GM12891 (cell line): ENCODE results near the gene MYLK3.

Experiments
- DNase-seq: peaks from one replicate; pipeline ENCODE4 v3.0.0; 2011; ENCODE audit warnings: low spot score; ENCODE audit not compliant: insufficient read length
- FAIRE-seq: peaks from 2 replicates; lab custom pipeline; 2011; peaks lifted over from hg19 to GRCh38; lab: Jason Lieb, UNC
- PAX5 ChIP-seq: IDR thresholded peaks from 2 replicates; pipeline ENCODE4 v1.6.1; 2011; ENCODE audit warnings: low read length, moderate library complexity, mild to moderate bottlenecking; ENCODE audit not compliant: insufficient read depth, severe bottlenecking
- POLR2A ChIP-seq: IDR thresholded peaks from 2 replicates; pipeline ENCODE4 v1.6.1; 2011; ENCODE audit warnings: low read depth, low read length, control low read depth
- POLR2AphosphoS5 ChIP-seq: IDR thresholded peaks from 2 replicates; pipeline ENCODE4 v1.6.1; 2011; ENCODE audit warnings: low read depth, low read length, control low read depth
- POU2F2 ChIP-seq: IDR thresholded peaks from 2 replicates; pipeline ENCODE4 v1.6.1; 2011; ENCODE audit warnings: low read depth, mild to moderate bottlenecking, control low read depth, low read length, moderate library complexity
- SPI1 ChIP-seq: IDR thresholded peaks from 2 replicates; pipeline ENCODE4 v1.6.1; 2011; ENCODE audit warnings: low read depth, low read length, control low read depth
- TAF1 ChIP-seq: IDR thresholded peaks from 2 replicates; pipeline ENCODE4 v1.6.1; 2011; ENCODE audit warnings: low read depth, low read length, control low read depth

The MYLK3 gene

DNA sequence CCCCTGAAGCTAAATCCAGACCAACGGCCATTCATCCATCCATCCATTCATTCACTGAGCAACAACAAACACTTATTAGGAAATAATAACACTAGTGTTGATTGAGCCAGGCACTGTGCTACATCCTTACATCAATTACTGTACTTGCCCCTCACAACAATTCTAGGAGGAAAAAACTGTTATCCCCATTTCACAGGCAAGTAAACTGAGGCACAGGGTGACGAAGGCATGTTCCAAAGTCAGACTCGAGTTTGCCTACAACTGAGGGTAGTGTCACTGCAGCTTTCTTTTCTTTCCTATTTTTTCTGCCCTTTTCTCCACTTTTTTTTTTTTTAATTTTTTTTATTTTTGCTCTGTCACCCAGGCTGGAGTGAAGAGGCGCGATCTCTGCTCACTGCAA is 11.2 kb upstream of the MYLK3 start:
- TF ChIP-seq PAX5 (no peak), TAF1 (no peak), POLR2AphosphoS5 (no peak), SPI1 (no peak), POLR2A (no peak), POU2F2 (no peak)
- DNase-seq (no peak), FAIRE-seq (no peak)

- DNase-seq (no peak), FAIRE-seq (no peak)
- TF ChIP-seq SPI1 (no peak), POU2F2 (no peak), TAF1 (no peak), POLR2AphosphoS5 (no peak), POLR2A (no peak), PAX5 (no peak)
Observed at GRCh38 chr16:46757339-46758050, 9.4 kb upstream of the MYLK3 start.

DNA sequence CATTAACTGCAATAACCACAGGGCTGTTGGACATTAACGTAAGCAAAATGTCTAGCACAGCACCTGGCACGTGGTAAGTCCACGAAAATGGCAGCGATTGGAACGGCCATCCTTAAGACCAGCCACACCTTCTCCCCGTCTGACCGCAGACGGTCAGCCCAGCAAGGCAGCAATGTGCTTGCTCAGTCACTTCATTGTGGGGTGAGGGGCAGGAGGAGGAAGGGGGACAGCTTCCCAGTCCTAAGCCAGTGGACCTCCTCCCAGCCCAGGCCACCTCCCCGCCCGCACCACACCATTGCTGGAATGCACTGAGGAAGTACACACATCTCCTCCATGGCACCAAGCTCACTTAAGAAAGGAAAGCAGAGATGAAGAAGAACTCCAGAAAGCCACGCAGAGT is 8.6 kb upstream of the MYLK3 start:
- FAIRE-seq (no peak), DNase-seq (no peak)
- TF ChIP-seq POLR2A: no peak
- no peak for TF ChIP-seq SPI1
- TF ChIP-seq PAX5: no peak
- no peak for TF ChIP-seq TAF1
- no peak for TF ChIP-seq POU2F2
- no peak for TF ChIP-seq POLR2AphosphoS5

DNA sequence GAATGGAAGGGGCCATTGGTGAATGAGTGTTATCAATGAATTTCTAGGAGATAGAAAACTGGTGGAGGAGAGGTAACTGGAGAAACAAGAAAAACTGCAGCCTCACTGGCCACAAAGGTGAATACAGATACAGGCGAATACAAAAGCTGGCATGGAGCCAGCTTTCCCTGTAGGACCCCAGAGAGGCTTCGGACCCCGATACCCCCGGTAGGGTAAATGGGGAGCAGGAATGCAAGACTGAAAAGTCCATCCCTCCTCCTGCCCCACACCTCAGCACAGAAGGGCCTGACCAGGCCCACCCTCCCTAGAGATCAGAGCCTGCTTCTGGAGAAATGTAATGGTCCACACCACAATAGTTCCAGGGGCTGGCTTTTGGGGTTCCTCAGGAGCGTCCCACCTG is 4.9 kb upstream of the MYLK3 start:
- TF ChIP-seq TAF1 (no peak), POLR2AphosphoS5 (no peak), SPI1 (no peak), PAX5 (no peak), POLR2A (no peak), POU2F2 (no peak)
- no peak for FAIRE-seq
- no peak for DNase-seq

DNA sequence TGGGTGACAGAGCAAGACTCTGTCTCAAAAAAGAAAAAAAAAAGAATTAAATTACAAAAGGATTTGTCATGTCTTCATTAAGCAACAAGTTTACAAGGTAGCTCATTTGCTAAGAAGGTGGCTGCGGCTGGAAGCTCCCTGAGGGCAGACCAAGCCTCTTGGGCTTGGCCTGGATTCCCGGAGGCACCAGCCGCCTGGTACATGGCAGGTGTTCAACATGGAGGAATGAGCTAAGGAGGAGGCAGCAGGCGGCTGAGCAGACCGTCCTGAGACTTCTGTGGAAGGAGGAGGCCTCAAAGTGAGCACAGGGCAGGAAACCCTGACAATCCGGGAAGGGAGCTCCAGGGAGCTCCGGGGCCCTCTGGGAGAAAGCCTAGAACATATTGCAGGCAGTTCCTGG is 3.2 kb upstream of the MYLK3 start:
- DNase-seq (no peak), FAIRE-seq (no peak)
- no peak for TF ChIP-seq SPI1
- no peak for TF ChIP-seq POLR2A
- TF ChIP-seq POU2F2: no peak
- TF ChIP-seq TAF1: no peak
- no peak for TF ChIP-seq PAX5
- TF ChIP-seq POLR2AphosphoS5: no peak

- DNase-seq (no peak), FAIRE-seq (peak; percentile 73)
- no peak for TF ChIP-seq POLR2A
- no peak for TF ChIP-seq PAX5
- no peak for TF ChIP-seq TAF1
- no peak for TF ChIP-seq POU2F2
- TF ChIP-seq SPI1: no peak
- no peak for TF ChIP-seq POLR2AphosphoS5
Observed at GRCh38 chr16:46748775-46749705, 896 bp upstream of the MYLK3 start.

DNA sequence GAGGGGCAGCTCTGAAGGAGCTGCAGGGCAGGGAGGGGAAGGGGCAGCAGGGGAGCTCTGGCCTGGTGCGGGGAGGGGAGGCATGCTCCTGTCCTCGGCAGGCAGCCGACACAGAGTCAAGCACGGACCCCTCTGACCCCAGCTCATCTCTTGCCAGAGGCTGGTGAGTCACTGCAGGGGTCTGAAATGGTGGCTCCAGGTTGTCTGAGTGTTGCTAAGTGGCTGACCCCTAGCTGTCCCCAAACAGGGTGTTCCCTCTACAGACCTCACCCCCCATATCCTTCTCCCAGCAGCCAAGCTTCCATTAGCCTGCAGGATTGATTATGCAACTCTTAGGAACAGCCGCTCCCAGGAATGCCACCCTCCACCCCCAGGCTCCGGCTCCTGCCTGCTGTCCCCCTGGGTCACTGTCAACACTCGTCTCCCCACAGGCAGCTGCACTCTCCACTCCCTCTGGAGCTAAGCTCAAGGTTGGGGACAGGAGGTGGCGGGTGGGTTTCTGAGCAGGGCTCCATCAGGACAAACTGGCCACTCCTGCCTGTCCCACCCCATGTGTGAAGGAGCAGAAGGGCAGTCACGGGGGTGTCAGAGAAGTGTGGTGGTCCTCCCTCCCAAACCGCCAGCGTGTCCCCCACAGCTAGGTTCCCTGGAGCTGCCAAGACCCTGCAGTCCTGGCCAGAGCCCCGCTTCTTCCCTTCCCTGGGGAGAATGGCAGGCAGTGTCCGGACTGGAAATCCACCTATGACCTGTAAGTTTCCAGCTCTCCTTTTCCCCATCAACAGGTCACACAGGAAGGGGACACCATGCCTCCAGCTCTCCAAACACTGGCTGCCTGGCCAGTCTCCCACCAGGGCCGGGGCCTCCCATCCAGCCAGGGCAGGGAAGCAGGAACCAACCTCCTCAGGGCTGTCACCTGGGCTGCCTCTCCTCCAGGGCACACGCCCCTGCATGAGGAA is 1.0 kb downstream of the MYLK3 start:
- no peak for DNase-seq

GRCh38 chr16:46745617-46746016 is 2.5 kb downstream of the MYLK3 start:
- TF ChIP-seq PAX5 (no peak), POU2F2 (no peak), POLR2AphosphoS5 (no peak), POLR2A (no peak), TAF1 (no peak), SPI1 (no peak)
- no peak for FAIRE-seq
- no peak for DNase-seq

More for the DNA sequence above, 1.0 kb downstream of the MYLK3 start:
- no peak for TF ChIP-seq SPI1
- TF ChIP-seq TAF1: no peak
- TF ChIP-seq POU2F2: no peak
- no peak for TF ChIP-seq POLR2AphosphoS5
- TF ChIP-seq PAX5: no peak
- TF ChIP-seq POLR2A: no peak
- FAIRE-seq: no peak

DNA sequence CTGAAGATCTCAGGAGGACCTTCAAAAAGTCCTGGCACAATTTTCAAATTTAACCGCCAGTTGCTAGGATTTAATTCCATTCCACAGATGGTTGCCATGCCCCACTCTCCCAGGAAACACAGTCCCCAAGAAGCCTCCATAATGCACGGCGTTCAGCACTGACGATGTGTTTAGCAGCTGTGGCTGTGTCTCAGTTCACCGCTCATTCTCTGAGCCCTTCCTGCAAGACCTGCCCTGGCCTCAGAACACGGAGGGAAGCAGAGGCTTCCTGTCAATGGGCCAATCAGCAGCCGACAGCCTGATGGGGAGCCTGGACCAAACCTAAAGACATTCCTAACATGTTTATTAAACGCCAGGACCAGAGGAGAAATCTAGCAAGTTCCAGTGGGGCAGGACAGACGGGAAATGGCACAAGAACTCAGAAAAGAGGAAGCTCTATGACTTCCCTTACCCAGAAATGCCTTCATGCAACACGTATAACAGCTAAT is 4.9 kb downstream of the MYLK3 start:
- TF ChIP-seq SPI1: peak; percentile 56
- TF ChIP-seq PAX5: no peak
- DNase-seq (peak; percentile 61), FAIRE-seq (peak; percentile 92)
